Stimulated activated naive CD8-positive, alpha-beta T cell treated with anti-CD3 and anti-CD28 coated beads, Interleukin-15, Interleukin-2, amounts not matched to agents 100 ng/mL and 50 ng/mL, for 24 hours (primary cell): ENCODE measurements around the gene NTNG1.

ENCODE experiments used
- H3K27ac Mint-ChIP-seq: one replicate; pipeline ENCODE4 v1.8.0; 2021; ENCODE audit warnings: mild to moderate bottlenecking, mixed read lengths
- H3K27me3 Mint-ChIP-seq: one replicate; pipeline ENCODE4 v1.8.0; 2021; ENCODE audit warnings: mixed read lengths
- H3K36me3 Mint-ChIP-seq: one replicate; pipeline ENCODE4 v1.8.0; 2021; ENCODE audit warnings: low read depth, mixed read lengths
- H3K4me1 Mint-ChIP-seq: one replicate; pipeline ENCODE4 v1.8.0; 2021; ENCODE audit warnings: low read depth, mixed read lengths
- H3K4me3 Mint-ChIP-seq: one replicate; pipeline ENCODE4 v1.8.0; 2021; ENCODE audit warnings: mild to moderate bottlenecking, mixed read lengths
- H3K9me3 Mint-ChIP-seq: one replicate; pipeline ENCODE4 v1.8.0; 2021; ENCODE audit warnings: mixed read lengths

Gene NTNG1

DNA sequence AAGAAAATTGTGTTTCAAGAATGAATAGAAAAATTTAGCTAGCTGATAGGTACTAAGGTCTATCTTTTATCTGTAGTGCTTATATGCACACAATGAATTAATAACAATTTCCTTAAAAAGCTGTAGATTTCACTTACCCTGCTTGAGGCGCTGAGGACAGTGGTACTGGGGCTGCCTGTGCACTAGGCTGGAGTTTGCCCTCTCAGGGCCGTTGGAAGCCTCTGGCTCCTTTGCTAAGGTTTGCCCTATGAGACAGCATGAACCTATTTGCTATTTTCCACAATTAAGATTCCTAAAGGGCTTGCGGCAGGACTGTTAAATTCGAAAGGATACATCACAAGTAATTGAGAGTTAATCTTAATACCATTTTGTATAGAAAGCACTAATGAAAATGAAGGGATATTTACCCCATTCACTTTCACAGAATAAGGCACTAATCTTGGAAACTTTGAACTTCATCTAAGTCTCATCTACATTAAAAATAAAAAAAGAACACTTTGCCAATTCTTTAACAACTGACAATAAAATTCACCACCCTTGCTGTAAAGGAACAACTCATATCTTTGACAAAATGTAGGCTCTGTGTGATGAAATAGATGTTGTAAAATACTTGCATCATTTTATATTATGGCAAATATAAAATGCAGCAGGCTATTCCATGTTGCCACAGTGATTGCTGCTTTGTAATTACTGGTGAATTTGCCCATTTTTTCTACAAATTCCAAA lies 293.0 kb downstream of the NTNG1 start:
- peaks cover 11% of the 10 kb centered on the region for H3K27me3 Mint-ChIP-seq
- H3K27ac Mint-ChIP-seq: no peak overlapping the region
- no peak overlapping the region for H3K4me3 Mint-ChIP-seq
- H3K9me3 Mint-ChIP-seq: no peaks in the 10 kb centered on the region
- no peaks in the 10 kb centered on the region for H3K4me1 Mint-ChIP-seq
- no peaks in the 10 kb centered on the region for H3K36me3 Mint-ChIP-seq

DNA sequence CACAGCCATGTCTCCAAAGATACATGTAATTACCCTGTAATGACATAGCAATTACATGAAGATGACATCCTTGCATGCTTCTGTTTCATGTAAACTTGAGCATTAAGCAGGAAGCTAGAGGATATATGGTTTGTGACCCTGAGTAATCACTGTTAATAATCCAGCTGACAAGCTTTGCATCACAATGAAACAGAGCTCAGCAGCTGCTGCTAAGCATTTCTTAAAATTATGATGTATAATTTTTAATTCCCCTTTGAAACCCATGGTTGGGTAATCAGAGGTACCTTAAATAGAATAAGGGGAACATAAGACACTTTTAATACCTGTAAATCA lies 293.5 kb downstream of the NTNG1 start:
- Mint-ChIP-seq H3K4me3 (no peak overlapping the region), H3K27ac (no peak overlapping the region), H3K4me1 (no peaks in the 10 kb centered on the region), H3K27me3 (peaks cover 11% of the 10 kb centered on the region), H3K36me3 (no peaks in the 10 kb centered on the region), H3K9me3 (no peaks in the 10 kb centered on the region)

DNA sequence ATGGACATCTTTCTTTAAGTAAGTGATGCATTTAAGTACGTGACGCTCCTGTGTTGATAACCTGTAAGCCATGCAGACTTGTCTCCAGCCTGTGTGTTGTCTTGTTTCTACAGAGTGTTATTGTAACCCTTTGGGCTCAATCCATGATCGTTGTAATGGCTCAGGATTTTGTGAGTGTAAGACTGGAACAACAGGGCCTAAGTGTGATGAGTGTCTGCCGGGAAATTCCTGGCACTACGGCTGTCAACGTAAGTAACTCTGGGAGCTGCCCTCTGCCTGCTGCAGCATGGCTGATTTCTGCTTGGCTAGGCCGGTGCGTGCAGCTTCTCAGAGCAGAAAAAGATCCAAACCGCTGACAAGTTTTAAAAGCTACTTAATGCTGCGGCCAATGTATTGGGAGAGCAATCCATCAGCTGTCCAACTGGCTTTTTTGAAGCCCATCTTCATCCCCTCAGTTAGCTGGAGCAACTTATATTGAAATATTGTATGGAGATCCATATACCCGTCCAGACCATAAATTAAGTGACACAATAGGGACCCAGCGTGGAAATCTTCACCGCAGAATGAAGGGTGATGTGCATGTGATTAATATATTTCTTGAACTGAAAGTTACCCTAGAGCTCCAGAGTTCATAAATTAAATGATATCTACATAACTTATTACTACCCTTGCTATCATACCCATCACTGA lies 295.9 kb downstream of the NTNG1 start:
- no peak overlapping the region for H3K27ac Mint-ChIP-seq
- no peaks in the 10 kb centered on the region for H3K9me3 Mint-ChIP-seq
- peaks cover 3% of the 10 kb centered on the region for H3K27me3 Mint-ChIP-seq
- H3K4me1 Mint-ChIP-seq: no peaks in the 10 kb centered on the region
- H3K4me3 Mint-ChIP-seq: no peak overlapping the region
- no peaks in the 10 kb centered on the region for H3K36me3 Mint-ChIP-seq

DNA sequence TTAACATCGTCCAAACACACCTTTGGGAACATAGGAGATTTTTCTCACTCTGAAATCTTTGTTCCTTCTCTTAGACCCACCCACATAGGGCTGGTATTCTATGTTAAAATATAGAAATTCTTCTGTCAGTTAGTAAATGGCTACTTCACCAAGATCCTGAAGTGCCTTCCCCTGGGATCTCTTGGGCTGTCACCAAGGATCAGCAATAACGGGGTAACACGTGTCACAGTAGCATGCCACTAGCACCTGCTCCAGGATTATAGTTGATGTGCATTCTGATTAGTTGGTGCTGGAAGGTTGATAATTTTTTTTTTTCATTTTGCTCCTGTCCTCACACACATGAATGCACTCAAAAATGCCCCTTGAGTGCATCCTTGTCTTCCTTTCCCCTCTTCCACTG lies 298.7 kb downstream of the NTNG1 start:
- Mint-ChIP-seq H3K27me3 (no peaks in the 10 kb centered on the region), H3K9me3 (no peaks in the 10 kb centered on the region), H3K36me3 (no peaks in the 10 kb centered on the region), H3K4me3 (no peak overlapping the region), H3K4me1 (no peaks in the 10 kb centered on the region), H3K27ac (no peak overlapping the region)

DNA sequence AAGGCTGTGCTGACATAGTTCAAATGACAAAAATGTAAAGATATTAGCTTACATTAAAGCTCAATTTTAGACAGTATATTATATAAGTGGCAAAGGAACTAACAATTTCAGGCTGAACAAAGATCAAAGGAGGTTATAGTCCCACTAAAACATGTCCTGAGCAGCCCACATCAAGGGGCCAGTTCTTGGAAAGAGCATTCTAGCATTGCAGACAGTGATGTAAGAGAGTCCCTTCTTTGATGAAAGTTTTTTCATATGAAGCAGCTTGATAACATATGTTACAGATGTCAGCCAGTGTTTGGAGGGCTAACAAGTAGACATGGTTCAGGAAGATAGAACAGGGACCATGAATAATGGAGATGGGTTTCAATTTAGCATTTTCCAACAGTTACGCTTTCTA lies 301.7 kb downstream of the NTNG1 start:
- no peaks in the 10 kb centered on the region for H3K9me3 Mint-ChIP-seq
- no peak overlapping the region for H3K27ac Mint-ChIP-seq
- no peaks in the 10 kb centered on the region for H3K27me3 Mint-ChIP-seq
- no peaks in the 10 kb centered on the region for H3K36me3 Mint-ChIP-seq
- H3K4me1 Mint-ChIP-seq: no peaks in the 10 kb centered on the region
- no peak overlapping the region for H3K4me3 Mint-ChIP-seq

DNA sequence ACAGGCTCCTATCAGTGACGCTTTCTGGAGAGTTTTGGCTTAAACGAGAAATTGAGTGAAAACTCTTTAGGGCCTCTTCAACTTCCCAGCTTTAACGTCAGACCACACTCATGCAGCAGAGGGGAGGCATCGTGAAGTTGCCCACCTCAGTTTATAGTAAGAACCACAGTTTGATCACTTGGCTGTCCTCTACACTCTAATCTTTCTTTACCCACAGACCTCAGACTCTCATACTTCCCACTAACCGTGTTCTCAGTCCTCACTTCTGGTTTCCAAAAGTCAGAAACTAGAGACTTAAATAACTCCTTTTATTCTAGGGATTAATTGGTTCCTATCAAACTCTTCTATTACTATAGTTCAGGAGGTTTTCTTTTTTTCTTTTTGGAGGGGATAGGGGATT lies 302.2 kb downstream of the NTNG1 start:
- Mint-ChIP-seq H3K27me3 (no peaks in the 10 kb centered on the region), H3K4me3 (no peak overlapping the region), H3K36me3 (no peaks in the 10 kb centered on the region), H3K27ac (no peak overlapping the region), H3K4me1 (no peaks in the 10 kb centered on the region), H3K9me3 (no peaks in the 10 kb centered on the region)

DNA sequence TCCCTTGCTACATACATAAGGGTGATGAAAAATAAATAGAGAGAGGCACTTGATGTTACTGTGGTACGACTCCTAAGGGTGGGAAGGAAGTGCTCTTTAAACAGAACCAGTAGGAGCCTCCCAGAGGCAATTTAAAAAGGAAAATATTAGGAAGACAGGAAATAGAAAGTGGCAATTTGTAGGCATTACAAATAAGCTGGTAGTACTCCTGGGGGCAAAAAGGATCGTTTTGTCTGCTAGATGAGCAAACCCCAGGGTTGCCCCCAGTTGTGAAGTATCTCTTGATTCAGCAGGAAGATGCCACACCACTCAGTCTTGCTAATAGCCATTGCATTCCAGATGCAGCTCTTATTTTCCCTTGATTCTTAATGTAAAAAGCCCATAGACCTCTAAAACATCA lies 303.0 kb downstream of the NTNG1 start:
- Mint-ChIP-seq H3K36me3 (no peaks in the 10 kb centered on the region), H3K27me3 (no peaks in the 10 kb centered on the region), H3K4me1 (no peaks in the 10 kb centered on the region), H3K27ac (no peak overlapping the region), H3K9me3 (no peaks in the 10 kb centered on the region), H3K4me3 (no peak overlapping the region)

DNA sequence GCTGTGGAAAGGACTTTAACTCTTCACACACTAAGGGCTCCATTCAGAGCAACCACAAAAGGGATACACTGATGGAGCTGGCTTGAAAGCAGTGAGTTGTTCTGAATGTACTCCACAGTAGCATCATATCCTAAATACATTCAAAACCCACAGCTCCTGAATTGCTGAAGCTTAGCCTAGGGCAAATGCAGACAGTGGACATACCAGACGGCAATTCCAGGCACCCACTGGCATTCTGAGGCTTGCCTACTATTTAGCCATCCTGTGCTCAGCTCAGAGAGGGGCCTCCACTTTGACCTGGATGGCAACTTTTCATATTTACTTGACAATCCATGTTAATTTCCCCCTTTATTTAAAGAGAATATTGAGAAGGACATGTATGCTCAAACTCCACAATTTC lies 303.5 kb downstream of the NTNG1 start:
- H3K4me3 Mint-ChIP-seq: no peak overlapping the region
- no peak overlapping the region for H3K27ac Mint-ChIP-seq
- peaks cover 4% of the 10 kb centered on the region for H3K4me1 Mint-ChIP-seq
- no peaks in the 10 kb centered on the region for H3K36me3 Mint-ChIP-seq
- no peaks in the 10 kb centered on the region for H3K27me3 Mint-ChIP-seq
- H3K9me3 Mint-ChIP-seq: no peaks in the 10 kb centered on the region

DNA sequence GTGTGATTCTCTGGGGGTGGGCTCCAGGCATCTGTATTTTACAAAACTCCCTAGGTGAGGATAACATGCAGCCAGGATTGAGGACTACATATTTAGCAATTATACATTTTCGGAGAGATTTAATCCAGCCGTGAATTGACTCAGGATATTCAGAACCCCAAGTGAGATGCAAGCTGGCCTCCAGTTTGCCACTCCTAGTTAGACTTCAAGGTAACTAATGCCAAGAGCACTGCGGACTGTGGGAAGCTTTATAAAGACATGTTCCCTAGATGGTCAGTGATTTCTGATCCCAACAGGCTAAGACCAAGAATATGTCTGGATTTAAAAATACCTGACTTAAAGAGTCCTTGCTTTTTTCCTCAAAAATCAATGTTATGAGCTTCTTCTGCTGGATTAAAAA lies 308.5 kb downstream of the NTNG1 start:
- Mint-ChIP-seq H3K27me3 (no peaks in the 10 kb centered on the region), H3K27ac (no peak overlapping the region), H3K36me3 (no peaks in the 10 kb centered on the region), H3K4me3 (no peak overlapping the region), H3K9me3 (no peaks in the 10 kb centered on the region), H3K4me1 (peaks cover 12% of the 10 kb centered on the region)

DNA sequence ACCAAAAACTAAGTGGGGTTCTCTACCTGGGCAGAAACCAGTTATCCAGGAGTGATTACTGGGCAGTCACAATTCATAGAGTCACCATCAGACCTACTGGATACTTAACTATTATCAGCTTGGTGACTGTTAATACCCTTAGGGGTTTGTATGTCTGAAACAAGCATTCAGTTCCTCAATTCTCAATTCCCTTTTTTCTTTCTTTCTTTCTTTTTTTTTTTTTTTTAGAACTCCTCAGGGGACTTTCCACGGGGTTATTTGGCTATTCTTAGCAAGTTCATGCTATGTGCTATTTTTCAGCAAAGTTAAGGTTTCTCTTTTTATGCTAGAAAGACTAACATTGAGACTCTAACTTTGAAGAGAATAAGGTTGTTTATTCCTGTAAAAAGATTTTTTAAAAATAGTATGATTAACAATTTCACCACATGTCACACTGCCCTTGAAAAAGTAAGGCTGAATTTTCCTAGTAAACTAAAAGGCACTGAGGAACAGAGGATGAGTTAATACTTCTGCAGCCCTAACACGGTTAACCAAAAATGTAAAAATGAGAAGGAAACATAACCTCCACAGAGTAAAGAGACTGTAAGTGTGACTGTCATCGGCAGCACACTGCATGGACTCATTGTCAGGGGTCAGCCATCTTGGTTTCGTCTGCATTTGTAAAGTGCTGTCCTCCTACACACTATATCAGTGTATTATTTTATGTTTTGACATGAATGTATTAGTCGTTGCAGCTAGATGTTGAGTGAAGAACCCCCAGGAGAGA lies 310.2 kb downstream of the NTNG1 start:
- H3K9me3 Mint-ChIP-seq: no peaks in the 10 kb centered on the region
- H3K27ac Mint-ChIP-seq: peak overlapping the region; percentile 59
- H3K27me3 Mint-ChIP-seq: no peaks in the 10 kb centered on the region
- H3K4me3 Mint-ChIP-seq: peak overlapping the region; percentile 27
- H3K4me1 Mint-ChIP-seq: peaks cover 17% of the 10 kb centered on the region
- H3K36me3 Mint-ChIP-seq: no peaks in the 10 kb centered on the region

DNA sequence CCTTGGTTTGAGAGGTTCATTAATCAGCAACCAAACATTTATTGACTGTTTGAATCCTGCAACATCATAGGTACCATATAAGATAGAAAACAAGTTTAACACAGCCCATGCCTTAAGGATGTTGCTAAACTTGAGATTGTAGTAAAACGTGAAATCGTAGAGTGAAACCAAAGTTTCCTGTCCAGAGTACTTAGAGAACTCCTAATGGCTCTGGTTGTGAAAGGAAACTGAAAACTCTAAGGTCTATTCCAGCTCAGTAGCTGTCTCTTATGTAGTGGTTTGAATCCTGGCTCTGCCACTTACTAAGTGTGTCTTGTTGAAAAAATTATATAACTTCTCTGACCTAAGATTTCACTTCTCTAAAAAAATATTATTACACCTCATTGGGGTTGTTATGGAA lies 310.9 kb downstream of the NTNG1 start:
- Mint-ChIP-seq H3K4me3 (peak overlapping the region; percentile 27), H3K27ac (no peak overlapping the region), H3K27me3 (no peaks in the 10 kb centered on the region), H3K36me3 (no peaks in the 10 kb centered on the region), H3K4me1 (peaks cover 17% of the 10 kb centered on the region), H3K9me3 (no peaks in the 10 kb centered on the region)

DNA sequence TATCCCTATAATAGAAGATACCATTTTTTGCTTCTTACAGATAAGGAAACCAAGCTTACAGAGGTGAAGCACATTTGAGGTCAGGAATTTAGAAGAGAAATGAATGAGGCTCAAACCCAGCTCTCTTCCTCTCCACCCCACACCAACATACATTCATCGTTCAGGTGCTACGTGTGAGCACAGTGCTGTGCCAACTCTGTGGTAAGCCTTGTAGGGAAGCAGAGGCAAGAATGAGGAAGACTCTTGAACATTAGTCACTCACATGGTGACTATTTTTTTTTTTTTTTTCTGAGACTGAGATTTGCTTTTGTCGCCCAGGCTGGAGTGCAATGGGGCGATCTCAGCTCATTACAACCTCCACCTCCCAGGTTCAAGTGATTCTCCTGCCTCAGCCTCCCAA lies 314.0 kb downstream of the NTNG1 start:
- no peak overlapping the region for H3K27ac Mint-ChIP-seq
- no peak overlapping the region for H3K4me3 Mint-ChIP-seq
- peaks cover 13% of the 10 kb centered on the region for H3K4me1 Mint-ChIP-seq

DNA sequence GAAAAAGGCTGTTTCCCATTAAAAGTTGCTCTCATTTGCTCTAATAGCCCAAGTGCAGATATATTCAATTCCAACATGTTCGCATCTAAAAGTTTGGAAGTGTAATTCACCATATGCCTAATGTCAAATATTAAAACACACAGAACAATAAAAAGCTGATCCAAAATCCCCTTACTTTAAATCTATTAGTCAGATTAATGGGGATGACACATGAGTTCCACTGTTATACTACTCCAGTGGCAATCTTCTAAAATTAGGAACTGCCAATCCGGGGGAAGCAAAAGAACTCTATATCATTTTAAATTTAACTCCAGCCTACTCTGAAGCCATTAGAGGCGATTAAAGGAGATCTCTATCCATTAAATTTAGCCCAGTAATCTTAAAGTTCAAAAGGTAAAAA lies 317.1 kb downstream of the NTNG1 start:
- Mint-ChIP-seq H3K27me3 (peaks cover 6% of the 10 kb centered on the region), H3K4me1 (peaks cover 6% of the 10 kb centered on the region), H3K4me3 (no peak overlapping the region), H3K9me3 (no peaks in the 10 kb centered on the region), H3K27ac (no peak overlapping the region), H3K36me3 (no peaks in the 10 kb centered on the region)

More for the DNA sequence above, 314.0 kb downstream of the NTNG1 start:
- Mint-ChIP-seq H3K9me3 (no peaks in the 10 kb centered on the region), H3K27me3 (peaks cover 6% of the 10 kb centered on the region), H3K36me3 (no peaks in the 10 kb centered on the region)

DNA sequence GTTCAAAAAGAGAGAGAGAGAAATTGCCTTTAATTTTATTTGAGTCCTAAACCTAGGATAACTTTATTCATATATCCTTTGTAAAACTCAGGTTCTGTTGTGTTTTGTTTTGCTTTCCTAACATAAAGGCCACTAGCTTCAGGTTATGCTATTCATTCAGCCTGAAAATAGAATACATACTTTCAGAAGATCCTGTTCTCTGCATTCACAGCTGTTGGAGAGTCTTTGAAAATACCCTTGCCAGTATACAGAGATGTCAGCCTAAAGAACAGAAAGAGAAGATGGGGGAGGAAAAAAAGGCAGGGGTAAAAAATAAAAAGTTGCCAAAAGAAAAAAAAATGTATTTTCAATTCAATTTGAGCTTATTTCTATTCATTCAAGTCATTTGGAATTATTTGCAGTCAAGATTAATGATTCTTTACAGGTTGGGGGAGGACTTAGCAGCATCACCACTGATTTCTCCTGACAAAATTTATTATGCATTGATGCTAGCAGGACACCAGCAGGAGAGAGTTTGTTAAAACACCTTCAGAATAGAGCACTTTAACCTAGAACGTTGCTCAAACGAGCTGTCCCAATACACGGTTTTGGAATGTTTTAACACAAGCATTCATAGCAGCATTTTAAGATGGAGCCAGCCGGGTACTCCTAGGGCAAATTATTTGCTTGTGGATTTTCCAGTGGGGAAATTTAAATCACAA lies 318.5 kb downstream of the NTNG1 start:
- Mint-ChIP-seq H3K27me3 (peaks cover 6% of the 10 kb centered on the region), H3K27ac (no peak overlapping the region), H3K36me3 (no peaks in the 10 kb centered on the region), H3K4me3 (no peak overlapping the region), H3K4me1 (peaks cover 5% of the 10 kb centered on the region), H3K9me3 (no peaks in the 10 kb centered on the region)

DNA sequence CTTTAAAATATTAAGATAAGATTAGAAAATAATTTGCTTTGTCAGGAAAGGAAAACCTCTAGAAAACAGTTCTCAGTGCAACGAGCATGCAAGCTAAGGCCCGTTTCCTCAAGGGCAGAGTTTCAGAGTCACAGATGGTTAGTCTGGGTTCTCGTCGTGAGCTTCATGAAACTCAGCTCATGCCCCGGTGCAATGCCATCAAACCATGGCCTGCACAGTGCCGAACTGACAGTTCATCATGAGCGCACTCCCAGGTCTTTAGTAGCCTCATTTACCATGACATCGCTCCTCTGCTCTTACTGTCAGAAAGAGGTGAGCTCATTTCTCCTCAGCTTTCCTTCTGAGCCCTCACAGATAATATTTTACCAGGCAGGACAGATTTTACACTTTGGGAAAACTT lies 319.2 kb downstream of the NTNG1 start:
- Mint-ChIP-seq H3K4me1 (no peaks in the 10 kb centered on the region), H3K4me3 (no peak overlapping the region), H3K27me3 (peaks cover 6% of the 10 kb centered on the region), H3K9me3 (no peaks in the 10 kb centered on the region), H3K27ac (no peak overlapping the region), H3K36me3 (no peaks in the 10 kb centered on the region)
